Stimulated activated naive CD4-positive, alpha-beta T cell (primary cell): ENCODE measurements around the gene RBM7.

Source experiments
- DNase-seq, 6 experiments: peaks; one replicate each; lab custom pipeline; 2025; lab: John Stamatoyannopoulos, UW

Gene RBM7, protein sequence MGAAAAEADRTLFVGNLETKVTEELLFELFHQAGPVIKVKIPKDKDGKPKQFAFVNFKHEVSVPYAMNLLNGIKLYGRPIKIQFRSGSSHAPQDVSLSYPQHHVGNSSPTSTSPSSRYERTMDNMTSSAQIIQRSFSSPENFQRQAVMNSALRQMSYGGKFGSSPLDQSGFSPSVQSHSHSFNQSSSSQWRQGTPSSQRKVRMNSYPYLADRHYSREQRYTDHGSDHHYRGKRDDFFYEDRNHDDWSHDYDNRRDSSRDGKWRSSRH

DNA sequence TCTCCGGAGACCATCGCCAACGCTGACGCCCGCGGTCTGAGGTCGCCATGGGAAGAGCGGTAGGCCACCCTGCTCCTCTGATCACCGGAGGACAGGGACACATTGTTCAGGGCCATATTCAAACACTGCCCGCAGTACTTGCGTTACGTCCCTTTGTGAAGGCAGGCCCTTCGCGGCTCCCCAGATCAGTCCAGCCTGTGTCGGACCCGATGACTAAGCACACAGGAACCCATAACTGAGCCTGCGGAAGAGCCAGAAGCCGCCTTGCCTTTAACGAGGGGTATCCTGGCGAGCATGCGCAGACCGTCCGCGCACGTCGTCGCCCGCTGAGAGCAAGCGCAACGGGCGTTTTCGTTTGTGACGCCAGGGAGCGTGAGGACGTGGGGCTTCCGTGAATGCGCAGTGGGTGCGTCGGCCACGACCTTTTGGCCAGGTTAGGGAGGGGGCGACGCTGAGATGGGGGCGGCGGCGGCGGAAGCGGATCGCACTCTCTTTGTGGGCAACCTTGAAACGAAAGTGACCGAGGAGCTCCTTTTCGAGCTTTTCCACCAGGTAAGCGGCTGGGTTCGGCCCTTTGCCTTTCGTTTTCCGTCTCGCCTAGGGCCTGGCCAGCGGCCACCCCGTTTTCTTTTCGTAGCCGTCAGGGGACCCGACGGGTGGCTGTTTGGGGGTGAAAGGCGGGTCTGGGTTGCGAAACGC is at the start of gene RBM7, which contains the start of gene C11orf71:
TSS of gene RBM7 (plus strand) at position 451 of the 699 bp plus-strand sequence. CDS start at position 457, 6 bp downstream.
TSS of gene C11orf71 (minus strand) at position 296 of the 699 bp plus-strand sequence. CDS start at position 116, 180 bp downstream.
- peak; percentile 92 to 97 (median 96) for DNase-seq

DNA sequence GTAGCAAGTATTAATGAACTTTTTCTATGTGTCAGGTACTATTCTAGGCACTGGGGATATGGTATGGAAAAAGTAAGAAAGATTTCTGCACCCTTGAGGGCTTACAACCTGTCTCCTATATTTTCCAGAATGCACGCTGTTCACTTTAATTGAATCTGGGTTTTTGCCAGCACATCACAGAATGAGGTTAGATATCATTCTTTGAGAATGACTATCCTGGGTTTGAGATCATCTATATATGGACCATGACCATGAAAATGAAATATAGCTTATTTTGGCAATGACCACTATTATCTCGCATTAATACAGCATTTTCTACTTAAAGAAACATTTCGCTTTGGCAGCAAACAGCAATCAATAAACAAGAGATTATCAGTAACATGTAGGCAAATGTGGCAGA is 47.0 kb upstream of the RBM7 start:
- no peak for DNase-seq

DNA sequence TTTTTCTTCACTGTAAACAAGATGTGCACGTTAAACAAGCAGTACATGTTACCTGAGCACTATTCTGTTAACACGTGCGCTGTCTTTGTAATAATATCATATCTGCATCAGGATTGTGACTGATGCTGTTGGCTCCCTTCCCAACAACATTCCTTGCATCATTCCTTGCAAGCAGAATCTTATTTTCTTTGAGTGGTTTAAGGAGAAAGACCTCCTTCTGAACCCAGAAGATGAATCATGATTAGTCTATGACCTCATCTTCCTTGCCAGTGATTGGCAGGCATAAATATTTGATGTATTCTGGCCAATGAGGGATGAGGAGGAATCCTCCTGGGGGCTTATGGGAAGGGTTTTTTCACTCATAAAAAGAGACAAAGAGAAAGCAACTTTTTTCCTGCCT is 46.4 kb upstream of the RBM7 start:
- DNase-seq, result no peak

DNA sequence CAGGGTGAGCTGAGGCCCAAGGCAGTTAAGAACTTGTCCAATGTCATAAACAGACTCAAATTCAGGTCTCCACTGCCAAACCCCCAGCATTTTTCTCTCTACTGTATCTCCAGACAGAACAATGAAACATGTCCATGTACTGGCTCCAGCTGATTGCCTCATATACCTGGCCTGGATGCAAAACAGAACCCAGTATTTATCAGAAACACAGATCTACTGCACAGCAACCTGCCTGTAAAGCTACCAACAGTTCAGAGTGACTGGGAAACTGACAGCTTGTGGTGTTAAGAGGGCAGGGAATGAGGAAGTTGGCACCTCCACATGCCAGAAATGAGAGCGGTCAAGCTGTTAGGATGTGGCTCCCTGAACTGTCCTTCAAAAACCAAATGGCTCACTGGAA is 41.8 kb upstream of the RBM7 start:
- DNase-seq, result no peak

DNA sequence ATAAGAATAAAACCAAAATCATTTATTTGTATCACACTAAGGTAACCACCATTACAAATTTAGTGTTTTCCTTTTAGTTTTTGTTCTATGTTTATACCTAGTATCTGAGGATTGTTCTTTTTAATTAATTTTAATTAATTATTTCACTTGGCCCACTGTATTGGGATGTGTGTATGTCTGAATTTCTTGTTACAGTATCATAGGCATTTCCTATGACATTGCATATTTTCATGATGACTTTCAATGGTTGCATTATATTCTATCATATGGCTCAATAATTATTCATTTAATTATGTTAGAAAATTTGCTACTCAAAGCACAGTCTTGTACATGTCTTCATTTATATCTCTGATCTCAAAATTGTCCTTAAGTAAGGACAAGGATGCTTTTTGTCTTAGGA is 41.1 kb upstream of the RBM7 start:
- no peak for DNase-seq

DNA sequence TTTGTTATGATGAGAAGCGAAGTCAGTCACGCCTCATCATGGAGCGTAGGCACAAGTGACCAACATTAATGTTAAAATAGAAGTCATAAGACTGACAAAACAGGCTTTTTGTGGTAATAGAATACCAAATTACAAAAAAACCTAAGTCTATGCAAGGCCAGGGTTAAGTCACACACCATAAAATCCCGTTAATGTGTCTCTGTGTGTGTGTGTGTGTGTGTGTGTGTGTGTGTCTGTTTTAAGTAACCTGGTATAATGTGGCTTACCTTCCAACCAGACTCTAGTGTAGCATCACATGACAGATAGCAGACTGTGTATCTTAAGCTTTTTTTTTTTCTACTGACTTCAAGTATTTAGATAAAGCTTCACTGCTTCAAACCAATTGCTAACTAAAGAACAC is 38.1 kb upstream of the RBM7 start:
- no peak for DNase-seq

DNA sequence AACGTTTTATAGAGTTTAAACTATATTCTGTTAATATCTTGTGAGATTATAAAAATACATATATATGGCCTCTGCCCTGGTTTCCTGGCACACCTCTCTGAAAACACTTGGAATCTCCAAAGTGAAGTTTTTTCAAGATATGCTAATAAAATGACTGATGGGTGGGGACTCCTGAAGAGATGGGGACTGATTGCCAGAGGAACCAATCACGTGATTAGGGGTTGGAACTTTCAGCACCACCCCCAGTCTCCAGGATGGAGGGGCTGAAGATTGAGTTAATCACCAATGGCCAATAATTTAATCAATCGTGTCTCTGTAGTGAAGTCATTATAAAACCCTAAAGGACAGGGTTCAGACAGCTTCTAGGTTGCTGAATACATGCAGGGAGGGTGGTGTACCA is 37.5 kb upstream of the RBM7 start:
- no peak for DNase-seq

DNA sequence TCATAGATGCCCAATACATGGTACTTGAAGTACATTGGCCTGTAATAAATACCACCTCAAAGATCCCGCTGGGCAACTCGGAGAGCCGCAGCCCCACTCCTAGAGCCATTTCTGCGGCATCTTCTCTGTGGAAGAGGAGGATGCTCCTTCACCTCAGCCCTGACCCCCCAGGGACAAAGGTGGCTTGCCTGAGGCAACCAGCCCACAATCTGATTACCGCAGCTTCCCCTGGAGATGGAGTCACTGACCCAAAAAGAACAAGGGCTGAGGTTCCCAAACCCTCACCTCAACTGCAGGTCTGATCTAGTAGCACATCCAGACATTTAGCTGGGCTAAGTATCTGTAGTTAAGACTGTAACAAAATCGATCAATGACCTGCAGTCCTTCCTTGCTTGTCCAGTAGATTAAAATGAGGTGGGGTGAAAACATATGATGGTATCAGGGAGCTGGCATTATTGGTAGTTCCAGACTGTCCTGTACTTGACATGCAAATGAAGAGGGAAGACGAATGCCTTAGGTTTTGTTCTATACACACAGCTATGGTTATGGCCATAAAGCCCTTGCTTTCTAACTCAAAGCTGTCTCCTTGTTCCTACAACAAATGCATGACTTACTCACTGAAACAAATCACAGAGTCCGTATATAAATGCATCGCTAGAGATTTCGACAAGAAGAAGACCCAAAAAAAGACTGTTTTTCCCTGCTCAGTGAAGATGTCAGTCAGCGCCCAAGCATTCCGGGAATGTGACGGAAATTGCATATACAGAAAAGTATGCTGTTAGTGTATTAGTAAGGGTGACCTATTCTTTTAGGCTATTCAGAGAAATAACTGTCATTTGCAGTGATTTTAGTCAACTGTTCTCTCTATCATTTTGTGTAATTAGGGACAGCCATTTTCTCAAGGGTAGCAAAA is 33.9 kb upstream of the RBM7 start:
- DNase-seq, result no peak

DNA sequence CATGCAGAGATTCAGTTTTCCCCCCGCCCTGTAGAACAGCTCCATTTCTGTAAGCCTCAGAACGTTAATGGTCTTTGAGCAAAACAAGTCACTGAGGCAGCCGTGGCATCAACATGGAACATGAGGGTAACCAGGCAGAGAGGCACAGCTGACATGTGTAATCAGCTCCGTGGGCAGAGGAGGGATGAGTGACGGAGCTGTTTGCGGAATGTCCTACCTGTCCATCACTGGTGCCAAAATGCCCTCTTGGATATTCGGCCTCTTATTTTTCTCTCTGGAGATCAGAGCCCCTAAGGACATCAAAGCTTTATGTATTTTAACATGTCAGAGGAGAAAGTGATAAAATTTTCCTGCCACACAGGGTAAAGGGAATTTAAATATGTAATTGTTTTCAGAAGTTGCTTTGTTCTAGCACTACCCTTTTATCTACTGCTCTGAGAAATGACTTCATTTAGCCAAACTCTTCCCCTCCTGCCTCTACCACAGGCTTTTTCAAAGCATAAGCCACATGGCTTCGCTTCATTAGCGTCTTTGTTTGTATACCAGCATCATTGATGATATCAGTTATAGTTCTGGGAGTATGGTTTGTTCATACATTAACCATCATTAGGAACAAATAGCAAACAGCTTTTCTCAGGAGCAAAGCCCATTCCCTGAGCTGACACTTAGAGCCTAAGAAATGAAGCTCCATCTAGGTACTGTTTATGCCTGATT is 33.1 kb upstream of the RBM7 start:
- no peak for DNase-seq

DNA sequence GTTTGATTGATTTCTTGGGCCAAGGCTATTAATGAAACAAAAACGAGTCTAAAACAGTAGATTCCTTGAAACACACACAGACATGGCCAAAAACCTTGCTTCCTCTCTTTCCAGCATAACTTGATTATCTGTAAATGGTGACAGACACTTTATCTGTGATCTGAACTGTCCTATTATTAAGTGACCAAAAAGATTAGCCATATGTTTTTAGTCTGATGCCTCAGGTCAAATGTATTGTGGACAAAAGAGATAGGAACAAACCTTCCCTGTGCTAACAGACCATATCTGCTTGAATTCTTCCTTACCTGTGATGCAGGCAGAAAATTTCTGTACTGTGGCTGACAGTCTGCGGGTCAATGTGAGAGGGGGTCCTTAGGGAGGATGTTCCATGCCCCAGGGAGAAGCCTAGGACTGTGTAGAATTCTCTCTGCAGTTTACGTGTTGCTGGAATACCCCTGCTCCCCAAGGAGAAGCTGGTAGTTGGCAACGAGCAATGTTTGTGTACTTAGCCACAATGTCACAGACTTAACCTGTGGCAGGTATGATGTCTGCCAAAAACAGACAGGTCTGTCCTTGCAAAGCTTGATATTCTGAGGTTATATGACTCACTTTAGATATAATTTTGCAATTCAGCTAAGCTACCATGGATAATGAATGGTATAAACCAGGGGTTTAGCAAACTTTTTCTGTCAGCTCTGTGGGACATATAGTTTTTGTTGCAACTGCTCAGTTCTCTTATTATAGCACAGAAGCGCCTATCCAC is 31.4 kb upstream of the RBM7 start:
- no peak for DNase-seq

DNA sequence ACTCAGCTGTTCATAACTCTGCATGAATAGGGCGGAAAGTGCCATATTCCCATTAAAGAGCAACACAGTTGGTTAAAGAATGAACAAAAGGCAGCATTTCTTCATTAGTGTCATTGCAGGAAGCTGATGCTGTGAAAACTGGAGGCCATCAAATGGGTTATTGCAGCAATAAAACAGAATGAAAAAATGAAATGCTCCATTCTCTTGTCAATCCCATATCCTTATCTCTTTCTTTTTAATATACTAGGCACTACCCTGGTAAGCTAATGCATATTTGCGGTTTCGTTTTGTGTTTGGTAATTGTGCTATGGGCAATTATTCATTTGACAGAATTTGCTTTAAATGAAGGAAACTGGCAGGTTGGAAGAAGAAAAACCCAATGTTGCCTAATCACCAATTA is 25.4 kb upstream of the RBM7 start:
- no peak for DNase-seq

DNA sequence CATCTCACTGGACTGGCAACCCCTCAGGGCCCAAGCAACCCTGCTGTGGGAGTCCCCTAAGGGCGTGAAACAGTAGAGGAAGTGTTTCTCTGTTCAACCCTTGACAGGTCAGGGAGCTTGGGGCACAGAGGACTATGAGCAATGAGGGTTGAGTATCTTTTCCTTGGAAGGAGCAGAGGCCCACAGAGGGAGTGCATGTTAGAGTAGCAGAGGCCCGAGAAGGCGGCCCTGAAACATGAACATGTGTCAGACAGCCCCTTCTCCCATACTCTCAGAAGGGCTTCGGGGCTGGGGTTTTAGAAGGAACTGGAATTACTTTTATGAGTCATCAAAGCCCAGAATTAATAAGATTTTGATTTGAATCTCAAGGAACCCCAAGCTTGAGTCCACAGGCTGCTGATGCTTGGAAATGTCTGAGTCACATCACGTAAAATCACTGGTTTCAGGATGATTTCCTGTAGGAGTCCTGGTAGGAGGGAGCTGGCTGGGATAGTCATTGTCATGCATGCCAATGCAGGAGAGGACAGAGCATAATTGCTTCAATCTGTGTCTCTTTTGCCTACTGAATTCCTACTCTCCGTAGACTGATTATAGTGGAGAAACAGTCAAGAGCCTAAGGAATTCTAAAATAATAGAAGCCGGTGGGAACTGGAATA is 22.7 kb upstream of the RBM7 start:
- DNase-seq, result no peak

DNA sequence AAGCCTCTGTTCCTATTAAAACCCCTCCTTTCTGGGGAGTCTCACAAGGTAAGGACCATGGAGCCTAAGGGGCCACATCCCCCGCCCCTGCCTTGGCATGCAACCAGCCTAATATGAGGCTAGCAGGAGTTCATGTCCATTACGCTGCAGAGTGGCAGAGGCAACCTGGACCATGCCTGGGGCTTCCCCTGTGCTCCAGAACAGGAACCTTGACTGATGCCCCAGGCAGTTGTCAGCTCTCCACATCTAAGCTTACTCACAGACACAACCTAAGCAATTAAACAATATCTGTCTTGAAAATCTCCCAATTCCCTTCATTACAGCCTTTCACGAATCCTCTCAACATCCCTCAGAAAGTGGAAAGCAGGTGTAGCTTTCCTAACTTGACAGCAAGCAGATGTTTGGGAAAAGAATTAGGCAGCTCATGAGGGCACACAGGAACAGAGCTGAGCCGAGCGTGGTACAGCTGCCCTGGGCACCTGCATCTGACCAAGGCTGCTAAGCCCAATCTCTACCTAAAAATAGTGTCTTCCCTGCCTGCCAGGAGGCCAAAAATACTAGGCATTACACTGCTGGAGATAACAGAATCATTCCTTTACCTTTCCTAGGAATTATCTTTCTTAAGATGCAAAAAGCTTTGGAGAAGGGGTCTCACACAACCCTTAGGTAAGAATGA is 20.9 kb upstream of the RBM7 start:
- DNase-seq, result no peak

DNA sequence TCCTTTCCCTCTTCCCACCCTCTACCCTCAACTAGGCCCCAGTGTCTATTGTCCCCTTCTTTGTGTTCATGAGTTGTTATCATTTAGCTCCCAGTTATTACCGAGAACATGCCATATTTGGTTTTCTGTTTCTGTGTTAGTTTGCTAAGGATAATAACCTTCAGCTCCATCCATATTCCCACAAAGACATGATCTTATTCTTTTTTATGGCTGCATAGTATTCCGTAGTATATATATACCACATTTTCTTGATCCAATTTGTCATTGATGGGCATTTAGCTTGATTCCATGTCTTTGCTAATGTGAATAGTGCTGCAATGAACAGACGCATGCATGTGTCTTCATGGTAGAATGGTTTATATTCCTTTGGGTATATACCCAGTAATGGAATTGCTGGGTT is 18.0 kb upstream of the RBM7 start:
- no peak for DNase-seq

DNA sequence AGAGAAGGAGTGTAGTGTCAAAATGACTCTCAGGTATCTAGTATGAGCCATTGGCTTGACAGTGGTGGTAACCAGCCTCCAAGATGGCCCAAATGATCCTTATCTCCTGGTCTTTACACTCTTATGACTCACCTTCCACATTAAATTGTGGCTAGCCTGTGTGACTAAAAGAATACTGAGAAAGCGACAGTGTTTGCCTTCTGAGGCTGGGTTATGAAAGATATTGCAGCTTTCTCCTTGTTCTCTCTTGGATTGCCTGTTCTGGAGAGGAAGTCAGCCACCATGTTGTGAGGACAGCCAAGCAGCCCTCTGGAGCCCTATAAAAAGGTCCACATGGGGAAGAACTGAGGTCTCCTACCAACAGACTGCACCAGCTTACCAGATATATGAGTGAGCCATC is 16.0 kb upstream of the RBM7 start:
- DNase-seq, result no peak

DNA sequence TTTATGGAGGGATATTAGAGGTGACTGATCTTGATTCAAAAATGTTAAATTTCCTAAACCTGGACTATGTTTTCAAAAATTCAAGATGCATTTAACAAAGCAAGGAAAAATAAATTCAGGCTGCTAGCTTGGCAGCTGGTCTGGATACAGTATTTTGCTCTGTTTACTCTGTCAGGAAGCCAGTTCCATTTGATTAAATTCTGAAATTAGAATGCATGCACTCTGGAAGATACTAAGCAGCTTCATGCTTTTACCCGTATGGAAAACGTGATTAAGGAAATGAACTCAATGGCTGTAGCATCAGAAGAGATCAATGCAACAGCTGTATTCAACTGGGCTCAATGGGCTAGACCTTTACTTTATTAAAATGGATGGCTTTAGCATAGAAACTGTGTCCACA is 14.3 kb upstream of the RBM7 start:
- DNase-seq, result no peak

DNA sequence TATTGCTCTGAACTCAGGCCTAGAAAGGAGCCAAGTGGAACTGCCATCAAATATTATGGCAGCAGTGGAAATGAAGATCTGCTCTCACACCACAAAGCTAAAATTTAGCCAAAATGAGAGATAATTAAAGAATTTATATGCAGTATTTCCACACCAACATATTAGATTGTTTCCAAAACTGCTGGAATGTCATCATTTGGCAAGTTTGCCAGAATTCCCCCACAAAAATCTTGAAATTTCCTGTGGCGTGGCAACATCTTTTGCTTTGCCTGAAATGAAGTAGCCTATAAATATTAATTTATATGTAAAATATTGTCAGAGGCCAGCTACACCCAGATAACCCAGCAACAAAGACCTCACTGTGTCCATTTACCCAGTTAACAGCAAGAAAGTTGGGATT is 13.9 kb upstream of the RBM7 start:
- DNase-seq, result no peak

DNA sequence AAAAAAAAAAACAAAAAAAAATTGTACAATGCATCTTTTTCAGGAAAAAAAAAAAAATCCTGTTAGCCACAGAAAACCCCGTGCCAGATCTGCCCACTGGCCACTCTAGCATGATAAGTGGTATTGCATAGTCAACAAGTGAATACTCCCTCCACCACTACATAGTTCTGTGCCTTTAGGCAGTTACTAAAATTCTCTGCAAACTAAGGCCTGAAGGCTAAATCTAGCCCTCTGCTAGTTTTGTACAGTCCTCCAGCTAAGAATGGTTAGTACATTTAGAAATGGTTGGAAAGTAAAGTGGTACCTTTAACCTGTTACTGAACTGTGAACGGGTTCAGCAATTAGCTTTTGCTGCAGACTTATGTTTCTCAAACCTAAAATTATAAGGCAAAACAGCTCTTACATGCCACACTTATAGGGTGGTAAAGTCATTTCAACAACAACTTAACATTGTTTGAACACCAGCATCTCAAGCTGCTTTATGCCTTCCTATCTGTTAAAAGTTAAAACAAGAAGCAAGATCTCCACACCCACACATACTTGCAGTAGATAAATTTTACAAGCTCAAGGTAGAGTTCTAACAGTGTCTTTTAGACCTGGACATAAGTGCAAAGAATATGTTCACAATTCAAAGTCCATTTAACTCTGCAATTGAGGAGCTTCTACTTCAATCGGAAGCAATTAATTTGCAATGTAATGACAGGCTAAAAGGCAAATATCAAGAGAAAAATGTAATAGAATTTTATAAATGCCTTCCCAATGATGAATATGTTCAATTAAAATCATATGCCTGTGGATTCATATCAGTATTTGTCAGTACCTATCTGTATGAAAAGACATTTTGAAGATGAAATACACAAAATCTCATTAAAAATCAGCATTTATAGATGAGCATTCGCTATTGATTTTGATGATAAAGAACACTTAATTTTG is 7.5 kb upstream of the RBM7 start:
- no peak for DNase-seq

DNA sequence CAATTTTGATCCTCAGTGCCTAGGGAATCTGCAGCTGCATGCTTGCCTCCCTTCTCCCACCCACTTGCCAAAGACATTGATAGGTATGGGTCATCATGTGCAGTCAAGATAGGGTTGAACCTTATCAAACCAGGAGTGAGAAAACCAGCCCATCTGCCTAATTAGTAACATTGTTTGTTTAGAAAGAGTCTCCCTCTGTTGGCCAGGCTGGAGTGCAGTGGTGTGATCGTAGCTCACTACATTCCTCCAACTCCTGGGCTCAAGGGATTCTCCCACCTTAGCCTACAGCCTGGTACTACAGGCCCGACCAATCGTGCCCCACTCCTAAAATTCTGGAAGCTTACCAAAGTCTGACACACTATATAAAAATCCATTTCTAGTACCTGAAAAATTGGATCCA is 4.7 kb upstream of the RBM7 start:
- DNase-seq, result no peak
